Upper lobe of left lung (tissue), 6 donors: ENCODE measurements around the gene IFI6. TPM values are rescaled to one million over a fixed set of nuclear protein-coding genes. Genes with fewer than 3 reads are reported as not detected.
"Not testable (repeated sequence)": the region's sequence is repeated elsewhere in the genome, so short reads cannot be mapped to it uniquely, and the experiment has no call there.

Experiments used
- ATAC-seq, 2 donors: fragments of 200-7000 bp; cut with Tn5 transposase; one replicate each; pipeline ENCODE4 v1.9.1; 2022; ENCODE audit warnings: mild to moderate bottlenecking in 2 of 2, moderate library complexity in 2 of 2; ENCODE audit not compliant: low FRiP score in 2 of 2
- DNase-seq, 2 donors: peaks; one replicate each; pipeline ENCODE4 v3.0.0-alpha.2; 2019 to 2020
- H3K27ac ChIP-seq, 4 donors: fragments of 200-600 bp; sonication (generic); one replicate each; pipeline ENCODE4 v1.5.1; 2016 to 2019
- H3K27me3 ChIP-seq, 4 donors: fragments of 200-600 bp; sonication (generic); one replicate each; pipeline ENCODE4 v1.5.1; 2017 to 2019
- H3K36me3 ChIP-seq, 4 donors: fragments of 200-600 bp; sonication (generic); one replicate each; pipeline ENCODE4 v1.5.1; 2016 to 2019
- H3K4me1 ChIP-seq, 4 donors: fragments of 200-600 bp; sonication (generic); one replicate each; pipeline ENCODE4 v1.5.1; 2018 to 2019
- H3K4me3 ChIP-seq, 4 donors: fragments of 200-600 bp; sonication (generic); one replicate each; pipeline ENCODE4 v1.5.1; 2017 to 2019; ENCODE audit warnings: mild to moderate bottlenecking in 2 of 4, moderate library complexity in 1 of 4
- H3K9me3 ChIP-seq, 4 donors: fragments of 200-600 bp; sonication (generic); one replicate each; pipeline ENCODE4 v1.5.1; 2018 to 2019
- EP300 ChIP-seq, 4 donors: sonication (generic); formaldehyde crosslinking; IDR thresholded peaks; one replicate each; pipeline ENCODE4 v1.5.1; 2017; ENCODE audit warnings: antibody characterized with exemption in 4 of 4, control low read depth in 2 of 4
- POLR2A ChIP-seq, 4 donors: fragments of 450-650 bp; IDR thresholded peaks; one replicate each; pipeline ENCODE4 v1.5.1; 2016 to 2017; ENCODE audit warnings: antibody characterized with exemption in 4 of 4, mild to moderate bottlenecking in 2 of 4
- POLR2AphosphoS5 ChIP-seq, 2 donors: sonication (generic); formaldehyde crosslinking; IDR thresholded peaks; one replicate each; pipeline ENCODE4 v1.5.1; 2017; ENCODE audit warnings: antibody characterized with exemption in 2 of 2
- WGBS, 2 donors: methylation state at CpG; one replicate each; pipeline ENCODE4 v1.1.5; 2017 to 2018; 5-methylcytosine and 5-hydroxymethylcytosine counted together
- total RNA-seq, 6 donors: library from RNA; depleted of rRNA in 4 of 6; stranded (reverse); fragments of >200 nt in 4 of 6; gene quantifications; one replicate each; pipeline versions ENCODE4 v1.1.0 to v1.2.1, GENCODE V29; 2016 to 2021
- TF ChIP-seq, protein P1 (sequence below), 6 experiments: fragments of 450-650 bp in 4 of 6; fragments of 200-600 bp in 2 of 6; sonication (generic) in 2 of 6; IDR thresholded peaks; one replicate each; pipeline ENCODE4 v1.5.1; 2016 to 2019; ENCODE audit warnings: antibody characterized with exemption in 6 of 6
- donor health status: DM: no; HTN: no; CAD: no; lungs with moderate emphysema.
- donor health status: DM: no; HTN: yes; CAD: no; lungs with severe emphysema.

Gene IFI6
- total RNA-seq, 6 donors from 2014 or later, result 43.0 to 436 (median 277) TPM

- WGBS, 2 donors, result 59 to 60% methylated on average over 3 of the region's 3 CpGs
- no peaks in the 10 kb centered on the region for H3K27me3 ChIP-seq
- no peaks in the 10 kb centered on the region for H3K9me3 ChIP-seq
- TF ChIP-seq EP300 (IDR thresholded peaks at IDR 0.05) (no peak), POLR2A (IDR thresholded peaks at IDR 0.05) (no peak), POLR2AphosphoS5 (IDR thresholded peaks at IDR 0.05) (no peak)
- TF ChIP-seq, protein P1, sequence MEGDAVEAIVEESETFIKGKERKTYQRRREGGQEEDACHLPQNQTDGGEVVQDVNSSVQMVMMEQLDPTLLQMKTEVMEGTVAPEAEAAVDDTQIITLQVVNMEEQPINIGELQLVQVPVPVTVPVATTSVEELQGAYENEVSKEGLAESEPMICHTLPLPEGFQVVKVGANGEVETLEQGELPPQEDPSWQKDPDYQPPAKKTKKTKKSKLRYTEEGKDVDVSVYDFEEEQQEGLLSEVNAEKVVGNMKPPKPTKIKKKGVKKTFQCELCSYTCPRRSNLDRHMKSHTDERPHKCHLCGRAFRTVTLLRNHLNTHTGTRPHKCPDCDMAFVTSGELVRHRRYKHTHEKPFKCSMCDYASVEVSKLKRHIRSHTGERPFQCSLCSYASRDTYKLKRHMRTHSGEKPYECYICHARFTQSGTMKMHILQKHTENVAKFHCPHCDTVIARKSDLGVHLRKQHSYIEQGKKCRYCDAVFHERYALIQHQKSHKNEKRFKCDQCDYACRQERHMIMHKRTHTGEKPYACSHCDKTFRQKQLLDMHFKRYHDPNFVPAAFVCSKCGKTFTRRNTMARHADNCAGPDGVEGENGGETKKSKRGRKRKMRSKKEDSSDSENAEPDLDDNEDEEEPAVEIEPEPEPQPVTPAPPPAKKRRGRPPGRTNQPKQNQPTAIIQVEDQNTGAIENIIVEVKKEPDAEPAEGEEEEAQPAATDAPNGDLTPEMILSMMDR (IDR thresholded peaks at IDR 0.05), result no peak
- ATAC-seq (no peak), DNase-seq (no peak)
- H3K4me1 ChIP-seq, result no peaks in the 10 kb centered on the region
- H3K36me3 ChIP-seq, result no peaks in the 10 kb centered on the region
- H3K27ac ChIP-seq, result no peak overlapping the region
- H3K4me3 ChIP-seq, result no peak overlapping the region
These were observed 41.2 kb upstream of the IFI6 start for GRCh38 chr1:27713139-27713725.

GRCh38 chr1:27710574-27710973, 38.6 kb upstream of the IFI6 start:
- 96 to 100% methylated on average over 2 of the region's 2 CpGs for WGBS, 2 donors
- Histone ChIP-seq H3K27ac (no peak overlapping the region), H3K4me3 (no peak overlapping the region), H3K4me1 (no peaks in the 10 kb centered on the region), H3K9me3 (no peaks in the 10 kb centered on the region), H3K36me3 (no peaks in the 10 kb centered on the region), H3K27me3 (no peaks in the 10 kb centered on the region)
- ATAC-seq (no peak), DNase-seq (no peak)
- TF ChIP-seq POLR2AphosphoS5 (IDR thresholded peaks at IDR 0.05), result no peak

DNA sequence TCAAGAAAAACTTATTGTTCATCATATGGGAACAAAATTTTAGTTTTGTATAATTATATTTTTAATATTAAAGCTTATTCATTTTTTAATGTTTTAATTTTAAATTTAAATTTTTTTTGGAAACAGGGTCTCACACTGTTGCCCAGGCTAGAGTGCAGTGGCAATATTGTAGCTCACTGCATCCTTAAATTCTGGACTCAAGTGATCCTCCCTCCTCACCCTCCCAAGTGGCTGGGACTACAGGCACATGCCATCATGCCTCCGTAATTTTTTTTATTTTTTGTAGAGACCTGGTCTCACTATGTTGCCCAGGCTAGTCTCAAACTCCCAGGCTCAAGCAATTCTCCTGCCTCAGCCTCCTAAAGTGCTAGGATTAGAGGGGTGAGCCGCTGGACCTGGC, 33.6 kb upstream of the IFI6 start:
- H3K27ac ChIP-seq, result no peak overlapping the region
- H3K4me1 ChIP-seq, result no peaks in the 10 kb centered on the region
- ATAC-seq, result no peak
- no peak for DNase-seq
- H3K36me3 ChIP-seq, result no peaks in the 10 kb centered on the region
- TF ChIP-seq, protein P1 (IDR thresholded peaks at IDR 0.05), result no peak
- H3K4me3 ChIP-seq, result no peak overlapping the region
- 80 to 86% methylated on average over 2 of the region's 2 CpGs for WGBS, 2 donors
- H3K9me3 ChIP-seq, result peaks cover 0 to 9% (median 3%) of the 10 kb centered on the region in 4 donors
- no peaks in the 10 kb centered on the region for H3K27me3 ChIP-seq

DNA sequence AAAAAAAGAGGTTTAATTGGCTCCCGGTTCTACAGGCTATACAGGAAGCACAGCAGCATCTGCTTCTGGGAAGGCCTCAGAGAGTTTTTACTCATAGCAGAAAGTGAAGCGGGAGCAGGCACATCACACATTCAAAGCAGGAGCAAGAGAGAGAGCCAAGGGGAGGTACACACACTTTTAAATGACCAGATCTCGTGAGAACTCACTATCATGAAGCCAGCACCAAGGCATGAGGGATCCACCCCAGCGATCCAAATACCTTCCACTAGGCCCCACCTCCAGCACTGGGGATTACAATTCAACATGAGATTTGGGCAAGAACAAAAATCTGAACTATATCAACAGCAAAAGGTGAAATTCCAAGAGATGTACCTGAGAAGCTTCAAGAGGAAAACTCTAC, 33.0 kb upstream of the IFI6 start:
- Histone ChIP-seq H3K4me1 (no peaks in the 10 kb centered on the region), H3K27ac (no peak overlapping the region), H3K36me3 (no peaks in the 10 kb centered on the region), H3K4me3 (no peak overlapping the region), H3K27me3 (no peaks in the 10 kb centered on the region), H3K9me3 (peaks cover 0 to 9% (median 3%) of the 10 kb centered on the region in 4 donors)
- TF ChIP-seq POLR2AphosphoS5 (IDR thresholded peaks at IDR 0.05), result no peak
- TF ChIP-seq POLR2A (IDR thresholded peaks at IDR 0.05), result no peak
- no peak for TF ChIP-seq EP300 (IDR thresholded peaks at IDR 0.05)
- TF ChIP-seq, protein P1 (IDR thresholded peaks at IDR 0.05), result no peak
- no peak for ATAC-seq
- WGBS, 2 donors, result 89 to 91% methylated on average over 4 of the region's 4 CpGs
- no peak for DNase-seq

DNA sequence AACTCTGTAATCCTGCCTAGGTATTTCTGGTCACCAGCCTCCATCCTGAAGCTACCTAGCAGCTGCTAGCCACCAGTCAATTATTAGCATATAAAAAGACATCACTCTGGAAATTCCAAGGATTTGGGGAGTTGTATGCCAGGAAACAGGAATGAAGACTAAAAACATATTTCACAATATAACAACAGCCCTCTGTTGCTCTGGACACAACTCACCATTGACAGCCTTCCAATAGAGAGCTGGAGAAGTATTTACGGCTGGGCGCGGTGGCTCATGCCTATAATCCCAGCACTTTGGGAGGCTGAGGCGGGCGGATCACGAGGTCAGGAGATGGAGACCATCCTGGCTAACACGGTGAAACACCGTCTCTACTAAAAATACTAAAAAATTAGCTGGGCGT, 24.8 kb upstream of the IFI6 start:
- ATAC-seq, DNase-seq, H3K9me3 ChIP-seq, H3K4me1 ChIP-seq, H3K4me3 ChIP-seq, H3K36me3 ChIP-seq, H3K27ac ChIP-seq, H3K27me3 ChIP-seq: not testable (repeated sequence)
- WGBS, 2 donors, result 76 to 80% methylated on average over 7 to 9 of the region's 9 CpGs

DNA sequence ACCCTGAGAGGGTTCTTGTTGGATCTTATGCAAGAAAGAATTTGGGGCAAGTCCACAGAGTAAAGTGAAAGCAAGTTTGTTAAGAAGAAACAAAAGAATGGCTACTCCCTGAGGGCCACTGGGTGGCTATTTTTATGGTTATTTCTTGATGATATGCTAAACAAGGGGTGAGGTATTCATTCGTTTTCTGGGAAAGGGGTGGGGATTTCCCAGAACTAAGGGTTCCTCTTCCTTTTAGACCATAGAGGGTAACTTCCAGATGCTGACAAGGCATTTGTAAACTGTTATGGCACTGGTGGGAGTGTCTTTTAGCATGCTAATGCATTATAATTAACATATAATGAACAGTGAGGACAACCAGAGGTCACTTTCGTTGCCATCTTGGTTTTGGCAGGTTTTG, 18.2 kb upstream of the IFI6 start:
- Histone ChIP-seq H3K27me3 (no peaks in the 10 kb centered on the region), H3K36me3 (no peaks in the 10 kb centered on the region), H3K4me1 (peaks cover 0 to 2% (median 0%) of the 10 kb centered on the region in 4 donors), H3K4me3 (no peak overlapping the region), H3K27ac (no peak overlapping the region), H3K9me3 (no peaks in the 10 kb centered on the region)
- TF ChIP-seq, protein P1 (IDR thresholded peaks at IDR 0.05), result no peak
- no peak for TF ChIP-seq POLR2A (IDR thresholded peaks at IDR 0.05)
- no peak for TF ChIP-seq POLR2AphosphoS5 (IDR thresholded peaks at IDR 0.05)
- no peak for TF ChIP-seq EP300 (IDR thresholded peaks at IDR 0.05)
- no peak for DNase-seq
- ATAC-seq, result no peak
- WGBS, 2 donors, result 75 to 77% methylated on average over 2 of the region's 2 CpGs
